ENCODE data around the gene IFNA5.

Gene IFNA5

DNA sequence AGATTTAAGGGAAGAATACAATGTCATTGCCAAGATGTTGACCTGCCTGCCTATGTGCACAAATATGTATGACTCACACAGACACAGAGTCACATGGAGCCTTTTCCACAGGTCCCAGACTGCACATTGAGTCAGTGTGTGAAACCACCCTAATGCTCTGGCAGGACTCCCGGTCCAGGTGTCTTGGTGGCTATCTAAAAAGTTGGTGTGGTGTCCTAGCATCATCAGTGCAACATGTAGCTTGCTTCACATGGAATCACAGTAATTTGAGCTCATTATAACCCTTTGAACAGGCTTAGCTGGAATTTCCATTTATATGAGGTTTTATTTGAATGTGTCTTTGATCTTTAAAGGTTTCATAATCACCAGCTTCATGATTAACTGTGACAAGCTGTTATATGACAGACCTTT, 10.7 kb downstream of the IFNA5 start:
- no peak for DNase-seq (ENCODE audit: low read depth)

DNA sequence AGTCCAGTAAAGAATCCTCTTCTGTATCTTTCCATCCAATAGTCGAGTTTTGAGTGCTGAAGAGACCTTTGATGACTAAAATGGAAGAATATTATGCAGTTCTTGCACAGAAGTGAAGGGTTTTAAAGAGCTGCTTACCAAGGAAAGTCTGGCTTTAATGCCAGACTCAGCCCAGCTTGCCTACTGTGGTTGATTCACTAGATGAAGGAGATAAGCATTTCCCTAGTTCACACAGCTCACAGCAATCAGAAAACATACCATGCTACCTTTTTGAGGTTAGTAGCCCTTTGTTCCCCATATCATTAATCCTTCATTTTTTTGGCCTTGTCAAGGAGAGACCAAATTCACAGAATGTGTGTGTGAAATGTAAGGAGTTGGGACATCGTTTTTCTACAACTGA, 15.3 kb downstream of the IFNA5 start:
- DNase-seq (ENCODE audit: low read depth) = no peak

DNA sequence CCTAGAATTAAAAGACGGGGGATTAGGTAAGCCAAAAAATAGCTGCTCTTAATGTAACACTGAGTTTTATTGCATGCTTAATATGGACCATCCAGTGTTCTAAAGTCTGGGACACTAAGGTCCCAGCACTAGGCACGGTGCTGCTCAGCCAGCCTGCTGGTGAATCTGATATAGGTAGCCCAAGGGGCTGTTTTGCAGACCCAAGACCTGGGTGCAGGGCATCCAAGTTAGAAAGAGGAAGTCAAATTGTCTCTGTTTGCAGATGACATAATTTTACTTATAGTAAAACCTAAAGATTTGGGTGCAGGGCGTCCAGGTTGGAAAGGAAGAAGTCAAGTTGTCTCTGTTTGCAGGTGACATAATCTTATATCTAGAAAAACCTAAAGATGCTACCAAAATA, 17.8 kb downstream of the IFNA5 start:
- no peak for DNase-seq (ENCODE audit: low read depth)

DNA sequence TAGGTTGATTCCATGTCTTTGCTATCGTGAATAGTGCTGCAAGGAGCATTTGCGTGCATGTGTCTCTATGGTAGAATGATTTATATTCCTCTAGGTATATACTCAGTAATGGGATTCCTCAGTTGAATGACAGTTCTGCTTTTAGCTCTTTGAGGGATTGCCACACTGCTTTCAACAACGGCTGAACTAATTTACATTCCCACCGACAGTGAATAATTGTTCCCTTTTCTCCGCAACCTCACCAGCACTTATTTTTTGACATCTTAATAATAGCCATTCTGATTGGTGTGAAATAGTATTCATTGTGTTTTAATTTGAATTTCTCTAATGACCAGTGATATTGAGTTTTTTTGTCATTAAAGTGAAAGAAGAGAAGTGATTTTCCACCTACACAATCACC, 18.5 kb downstream of the IFNA5 start:
- no peak for DNase-seq (ENCODE audit: low read depth)

DNA sequence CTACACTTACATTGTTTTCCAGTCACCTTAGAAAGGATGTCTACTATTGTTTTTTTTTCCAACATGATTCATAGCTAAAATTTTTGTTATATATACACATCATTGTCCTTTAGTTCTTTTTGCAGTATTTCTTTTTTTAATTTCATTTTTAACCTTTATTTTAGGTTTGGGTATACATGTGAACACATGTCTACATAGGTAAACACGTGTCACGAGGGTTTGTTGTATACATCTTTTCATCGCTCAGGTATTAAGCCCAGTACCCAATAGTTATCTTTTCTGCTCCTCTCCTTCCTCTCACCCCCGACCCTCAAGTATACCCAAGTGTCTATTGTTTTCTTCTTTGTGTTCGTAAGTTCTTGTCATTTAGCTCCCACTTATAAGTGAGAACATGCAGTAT, 19.0 kb downstream of the IFNA5 start:
- DNase-seq (ENCODE audit: low read depth) = no peak

DNA sequence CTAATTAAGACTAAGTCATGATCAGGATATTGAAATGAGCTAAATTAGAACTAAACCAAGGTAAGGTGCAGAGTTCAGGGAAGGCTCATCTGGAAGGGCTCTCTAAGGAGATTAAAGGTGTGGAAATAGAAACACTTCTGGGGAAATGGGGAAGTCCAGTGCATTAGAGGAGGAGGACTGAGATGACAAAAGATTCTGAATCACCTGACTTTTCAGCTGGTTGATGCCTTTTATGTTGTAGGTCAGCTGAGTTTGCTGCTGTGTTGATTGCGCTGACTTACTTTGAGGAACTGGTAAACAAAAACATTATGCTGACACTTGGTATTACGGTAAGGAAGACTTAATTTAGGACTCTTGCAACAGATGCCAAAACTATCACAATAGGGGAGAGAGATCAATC, 23.8 kb downstream of the IFNA5 start:
- no peak for DNase-seq (ENCODE audit: low read depth)

DNA sequence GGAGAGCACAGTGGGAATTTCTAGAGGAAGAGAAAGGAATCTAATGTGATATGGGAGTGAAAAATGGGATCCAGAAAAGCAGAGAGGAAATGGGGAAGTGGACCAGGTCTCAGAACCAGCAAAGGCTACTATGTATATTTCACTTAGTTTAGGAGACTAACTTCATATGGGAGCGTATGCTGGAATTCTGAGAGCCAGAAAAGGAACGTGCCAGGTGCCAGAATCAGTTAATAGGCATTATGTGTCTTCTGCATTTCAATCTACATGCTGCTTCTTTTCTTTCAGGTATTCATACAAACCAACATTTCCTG, 36.8 kb downstream of the IFNA5 start:
- DNase-seq (ENCODE audit: low read depth) = no peak

DNA sequence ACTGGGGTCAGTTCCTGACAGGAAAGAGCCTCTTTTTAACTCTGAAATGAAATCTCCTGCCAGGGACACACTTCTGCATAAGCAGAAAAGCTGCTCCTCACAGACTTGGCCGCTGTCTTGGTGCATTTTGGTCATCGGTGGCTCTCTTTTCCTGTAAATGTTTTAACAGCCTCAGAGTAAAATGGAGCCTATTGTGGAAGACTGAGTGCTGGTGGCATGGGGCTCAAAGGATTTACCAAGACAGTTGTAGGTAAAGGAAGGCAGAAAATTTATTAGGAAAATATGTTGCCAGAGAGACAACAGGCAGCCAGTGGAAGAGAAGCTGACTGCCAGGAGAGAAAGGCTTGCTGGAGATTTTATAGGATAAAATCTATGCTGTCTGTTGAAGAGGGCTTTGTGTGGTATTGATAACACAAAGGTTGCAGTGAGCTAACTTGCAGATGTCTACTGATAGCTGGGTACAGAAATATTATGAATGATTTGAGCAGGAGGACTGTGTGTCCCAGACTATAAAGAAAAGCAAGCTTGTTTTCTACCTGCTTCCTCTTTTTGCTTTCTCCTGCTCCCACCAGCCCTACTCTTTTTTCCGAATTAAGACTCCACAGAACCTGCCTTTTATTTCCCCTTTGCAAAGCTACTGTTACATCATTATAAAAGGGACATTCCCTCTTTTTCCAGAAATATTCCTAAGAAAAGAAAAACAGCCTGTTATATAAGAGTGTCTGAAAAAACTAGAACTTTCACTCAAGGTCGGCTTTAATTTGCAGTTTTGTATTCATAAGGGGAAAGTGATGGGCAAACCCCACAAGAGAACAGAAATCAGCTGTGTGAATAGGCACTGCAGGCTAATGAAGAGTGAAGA, 37.4 kb downstream of the IFNA5 start:
- no peak for DNase-seq (ENCODE audit: low read depth)

DNA sequence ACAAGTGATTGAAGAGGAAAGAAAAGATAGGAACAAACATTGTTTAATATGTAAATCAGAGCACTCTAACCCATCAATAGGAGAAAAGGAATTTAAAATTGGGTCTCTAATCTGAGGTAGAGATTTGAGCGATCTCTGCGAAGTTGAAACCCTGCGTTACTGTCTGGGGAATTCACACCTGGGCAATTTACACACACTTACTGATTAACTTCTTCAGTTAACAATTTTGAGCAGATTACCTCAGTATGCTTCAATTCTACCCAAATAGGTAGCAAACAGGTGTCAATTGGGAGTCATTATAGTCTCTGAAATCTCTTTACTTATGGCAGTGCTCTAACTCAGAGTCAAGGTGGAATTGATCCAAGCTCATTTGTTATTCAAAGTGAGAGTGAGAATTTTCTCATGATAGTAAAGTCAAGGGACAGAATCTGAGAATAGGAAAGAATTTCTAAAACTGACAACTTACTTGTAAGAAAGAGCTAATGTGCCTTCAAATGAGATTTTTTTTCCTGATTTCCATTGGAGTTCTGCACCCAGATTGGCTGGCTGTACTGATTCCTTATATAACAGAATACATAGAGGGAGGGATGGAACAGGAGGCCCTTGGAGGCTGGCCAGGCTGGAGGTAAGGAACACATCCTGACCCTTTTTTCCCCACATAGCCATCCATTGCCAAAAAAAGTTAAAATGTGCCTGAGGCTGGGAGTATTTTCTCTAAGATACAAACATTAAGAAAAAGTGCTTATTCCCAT, 38.2 kb downstream of the IFNA5 start:
- DNase-seq (ENCODE audit: low read depth) = no peak

DNA sequence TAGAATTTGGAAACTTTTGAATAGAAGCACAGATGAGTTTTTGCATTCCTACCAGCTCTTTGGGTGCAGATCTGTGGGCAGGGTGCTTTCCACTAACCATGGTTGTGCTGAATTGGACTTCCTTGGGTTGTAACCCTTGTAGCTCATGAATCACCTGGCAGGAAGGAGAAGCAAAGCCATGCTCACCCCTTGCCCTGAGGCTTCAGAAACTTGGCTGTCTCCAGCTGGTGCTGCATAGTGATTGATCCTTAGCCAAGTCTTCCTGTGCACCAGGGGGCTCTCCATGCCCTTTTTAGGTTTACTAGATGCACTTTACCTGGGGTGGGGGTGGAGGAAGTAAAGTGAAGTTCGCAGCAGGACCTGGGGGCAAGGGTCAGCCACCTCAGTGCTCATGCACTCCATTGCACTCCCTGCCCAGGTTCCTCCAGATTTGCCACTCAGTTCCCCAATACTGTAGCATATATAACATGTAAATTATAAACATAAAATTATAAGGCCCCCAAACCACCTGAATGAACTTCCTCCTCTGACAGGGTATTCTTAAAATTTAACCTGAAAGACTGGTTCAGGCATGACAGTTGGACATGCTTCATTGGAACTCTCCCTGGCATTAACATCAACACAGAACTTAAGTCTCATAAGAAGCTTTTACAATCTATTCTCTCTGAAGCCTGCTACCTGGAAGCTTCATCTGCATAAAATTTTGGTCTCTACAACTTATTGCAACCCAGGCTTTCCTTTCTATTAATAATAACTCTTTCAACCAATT, 39.5 kb downstream of the IFNA5 start:
- DNase-seq (ENCODE audit: low read depth) = no peak

DNA sequence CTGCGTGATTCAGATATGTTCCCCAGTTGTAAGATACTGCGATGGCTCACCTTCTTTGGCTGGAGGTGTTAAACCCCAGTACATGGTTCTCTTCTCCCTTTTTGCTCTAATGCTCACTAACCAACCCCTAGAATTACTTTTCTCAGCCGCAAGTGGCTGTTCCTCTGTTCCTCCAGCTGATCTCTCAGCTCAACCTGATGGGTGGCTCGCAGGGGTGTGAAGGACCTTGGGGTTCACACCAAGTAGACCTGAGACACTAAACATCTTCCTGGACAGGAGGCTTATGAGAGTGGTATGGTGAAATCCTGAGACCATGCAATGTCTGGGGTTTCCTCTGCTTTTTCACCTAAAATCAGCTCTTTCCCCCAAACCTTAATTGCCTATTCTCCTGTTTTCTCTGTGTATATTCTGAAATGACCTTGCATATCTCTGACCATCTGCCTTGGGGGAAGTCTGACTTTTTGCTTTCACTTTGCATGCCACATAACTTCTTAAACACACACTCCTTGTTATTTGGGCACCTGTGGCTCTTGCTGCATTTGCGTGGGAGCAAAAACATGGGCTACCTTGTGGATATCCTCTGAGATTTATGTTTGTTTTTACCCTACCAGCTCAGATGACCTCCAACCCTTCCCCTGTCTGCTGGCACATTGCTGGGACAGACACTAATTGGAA, 49.4 kb downstream of the IFNA5 start:
- no peak for DNase-seq (ENCODE audit: low read depth)
